HG03097 (cell line): ENCODE measurements around the gene ZDHHC17.

ENCODE experiments used
- ATAC-seq: cut with Tn5 transposase; IDR thresholded peaks from one replicate; pipeline ENCODE4 v1.9.1; 2021; ENCODE audit not compliant: unreplicated experiment, low FRiP score

The ZDHHC17 gene

DNA sequence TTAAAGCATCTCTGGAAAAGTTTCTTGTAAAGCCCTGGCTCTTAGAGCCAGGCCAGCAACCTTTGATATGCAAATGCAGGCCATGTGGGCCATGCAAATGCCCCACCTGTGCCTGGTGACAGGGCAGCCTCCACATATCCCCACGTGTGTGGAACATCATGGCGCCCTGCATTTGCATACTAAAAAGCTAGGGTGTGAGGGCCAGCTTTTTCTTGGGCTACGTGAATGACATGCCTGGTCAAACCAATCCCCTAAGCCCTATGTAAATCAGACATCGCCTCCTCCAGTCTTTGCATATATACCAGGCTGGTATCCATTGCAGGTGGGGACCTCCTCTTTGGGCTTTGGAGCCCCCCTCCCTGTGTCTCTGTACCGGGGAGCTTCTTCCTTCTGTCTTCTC is 108.5 kb downstream of the ZDHHC17 start:
- no peak for ATAC-seq

DNA sequence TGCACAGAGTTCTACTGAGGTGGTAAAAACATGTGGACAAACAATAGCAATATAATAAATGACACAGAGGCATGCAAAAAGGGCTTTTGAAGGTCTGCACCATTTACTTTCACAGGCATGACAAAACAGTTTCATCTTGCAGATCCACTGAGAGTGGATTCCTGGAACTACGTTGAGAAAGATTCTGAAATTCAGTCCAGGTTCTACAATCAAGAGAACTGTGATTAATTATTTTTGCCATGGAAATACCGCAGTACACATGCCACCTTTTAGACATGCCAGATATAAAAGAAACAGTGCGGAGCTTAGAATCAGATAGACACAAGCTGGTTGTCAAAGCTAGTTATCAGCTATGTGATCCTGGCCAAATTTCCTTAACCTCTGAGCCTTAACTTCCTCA is 110.1 kb downstream of the ZDHHC17 start:
- no peak for ATAC-seq

DNA sequence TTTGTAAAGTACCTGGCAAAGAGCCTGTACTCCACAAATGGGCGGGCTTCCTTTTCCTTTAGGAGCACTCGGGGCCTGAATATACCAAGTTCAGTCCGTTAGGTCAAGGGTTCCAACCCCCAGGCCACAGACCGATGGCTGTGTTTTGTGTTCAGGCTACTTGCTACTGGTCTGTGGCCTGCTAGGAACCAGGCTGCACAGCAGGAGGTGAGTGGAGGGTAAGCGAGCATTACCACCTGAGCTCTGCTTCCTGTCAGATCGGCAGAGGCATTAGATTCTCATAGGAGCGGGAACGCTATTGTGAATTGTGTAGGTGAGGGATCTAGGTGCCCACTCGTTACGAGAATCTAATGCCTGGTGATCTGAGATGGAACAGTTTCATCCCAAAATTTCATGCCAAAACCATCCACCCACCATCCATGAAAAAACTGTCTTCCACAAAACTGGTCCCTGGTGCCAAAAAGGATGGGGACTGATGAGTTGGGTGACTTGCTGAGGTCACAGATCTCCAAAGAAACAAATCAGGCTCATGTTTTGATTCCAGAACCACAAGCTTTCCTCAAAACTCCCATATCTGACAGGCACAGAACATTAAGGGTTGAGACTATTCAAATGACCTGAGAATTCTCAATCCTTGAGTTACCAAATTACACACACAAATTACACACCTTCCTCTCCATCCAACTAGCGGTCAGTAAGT is 110.7 kb downstream of the ZDHHC17 start:
- ATAC-seq, result no peak

DNA sequence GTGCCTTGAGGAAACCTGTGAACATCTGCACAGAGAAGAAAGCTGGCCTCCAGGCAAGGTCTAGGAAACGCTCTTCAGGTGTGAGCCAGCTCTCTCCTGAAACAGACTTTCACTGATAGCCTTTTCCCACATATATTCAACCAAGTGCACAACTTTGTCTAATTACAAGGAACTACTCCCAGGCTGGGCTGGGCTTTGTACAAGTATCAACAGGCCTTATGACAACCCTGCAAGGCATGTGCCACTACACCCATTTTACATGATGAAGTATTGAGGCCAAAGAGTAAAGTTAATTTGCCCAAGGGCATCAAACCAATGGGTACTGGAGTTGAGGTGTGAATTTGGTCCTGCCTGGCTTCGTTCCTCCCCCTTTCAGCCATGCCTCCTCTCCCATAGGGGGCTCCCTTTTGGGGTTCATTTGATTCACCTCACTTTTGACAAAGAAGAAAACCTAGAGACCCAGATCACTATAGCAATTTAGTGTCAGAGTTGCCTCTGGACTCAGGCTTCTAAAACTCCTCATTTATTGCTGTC is 112.8 kb downstream of the ZDHHC17 start:
- no peak for ATAC-seq

DNA sequence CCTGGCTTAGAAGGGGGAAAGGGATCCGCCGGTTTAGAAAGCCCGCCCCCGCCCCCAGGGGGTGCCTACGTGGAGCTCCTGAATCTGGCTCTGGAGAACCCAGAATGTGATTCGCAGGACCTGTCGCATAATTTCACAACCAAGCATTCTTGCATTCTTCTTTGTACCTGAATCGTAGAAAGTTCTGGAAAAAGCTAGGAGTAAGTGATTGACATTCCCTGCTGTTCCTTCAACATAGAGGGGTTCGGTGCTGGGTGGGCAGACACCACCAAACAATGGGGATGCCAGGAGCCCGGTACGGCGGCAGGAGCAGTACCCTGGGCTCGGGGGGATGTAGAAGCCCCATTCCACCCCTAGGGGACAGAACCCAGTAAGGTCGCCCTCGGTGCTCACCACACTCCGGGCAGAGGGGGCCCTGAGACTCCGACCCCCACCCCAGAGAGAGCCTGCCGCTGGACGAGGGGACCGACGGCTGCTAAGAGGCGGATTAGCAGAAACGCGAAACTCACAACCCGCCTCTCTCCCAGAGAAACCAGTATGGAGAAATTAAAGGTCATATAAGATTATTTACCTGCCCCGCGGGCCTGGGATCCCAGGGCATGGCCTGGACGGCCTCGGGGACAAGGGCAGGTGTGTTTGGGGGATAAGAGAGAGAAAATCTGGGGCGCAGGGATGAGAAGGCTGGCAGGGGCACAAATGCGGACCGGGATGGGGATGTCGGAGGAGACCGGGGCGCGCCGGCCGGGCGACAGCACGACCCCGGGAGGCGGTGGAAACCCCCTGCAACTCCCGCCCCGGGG is 114.4 kb downstream of the ZDHHC17 start:
- peak; percentile 38 for ATAC-seq

DNA sequence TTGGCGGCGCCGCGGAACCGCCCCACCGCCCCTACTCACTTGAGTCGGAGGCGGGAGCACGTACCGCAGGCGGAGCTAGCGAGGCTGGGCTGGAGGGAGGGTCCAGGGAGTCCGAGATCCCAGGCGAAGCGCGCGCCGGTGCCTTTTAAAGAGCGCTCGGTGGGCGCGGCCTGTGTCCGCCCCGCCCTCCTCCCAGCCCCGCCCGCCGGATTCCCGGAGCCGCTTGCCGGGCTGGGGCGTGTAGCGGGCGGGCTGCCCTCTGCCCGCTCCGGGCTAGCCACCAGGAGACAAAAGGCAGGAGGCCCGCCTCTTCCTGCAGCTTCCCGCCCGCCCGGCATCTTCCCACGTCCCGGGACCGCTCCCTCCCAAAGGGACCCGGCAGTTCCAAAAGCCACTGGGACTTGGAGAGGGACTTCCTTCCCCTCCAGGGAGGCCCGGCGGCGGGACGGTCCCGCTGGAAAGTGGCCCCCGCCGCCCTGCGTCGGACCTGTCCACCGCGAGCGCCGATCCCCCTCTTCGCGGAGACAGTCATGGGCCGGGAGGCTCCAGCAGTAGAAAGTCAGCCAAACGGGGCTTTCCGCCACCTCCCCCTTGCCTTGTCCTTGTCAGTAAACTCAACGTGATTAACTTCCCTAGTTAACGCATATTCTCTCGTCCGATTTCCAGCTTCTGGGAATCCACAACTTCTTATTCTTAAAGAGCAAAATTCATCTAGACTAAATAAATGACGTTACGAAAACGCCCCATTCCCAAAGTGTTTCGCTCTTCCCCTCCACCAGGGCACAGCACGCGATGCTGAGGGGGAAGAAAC is 115.2 kb downstream of the ZDHHC17 start, which contains the start of gene CSRP2:
CSRP2 (minus strand) TSS at position 121 of the 811 bp plus-strand sequence. CDS start 12,759 bp downstream, outside the sequence.
- peak; percentile 93 for ATAC-seq

DNA sequence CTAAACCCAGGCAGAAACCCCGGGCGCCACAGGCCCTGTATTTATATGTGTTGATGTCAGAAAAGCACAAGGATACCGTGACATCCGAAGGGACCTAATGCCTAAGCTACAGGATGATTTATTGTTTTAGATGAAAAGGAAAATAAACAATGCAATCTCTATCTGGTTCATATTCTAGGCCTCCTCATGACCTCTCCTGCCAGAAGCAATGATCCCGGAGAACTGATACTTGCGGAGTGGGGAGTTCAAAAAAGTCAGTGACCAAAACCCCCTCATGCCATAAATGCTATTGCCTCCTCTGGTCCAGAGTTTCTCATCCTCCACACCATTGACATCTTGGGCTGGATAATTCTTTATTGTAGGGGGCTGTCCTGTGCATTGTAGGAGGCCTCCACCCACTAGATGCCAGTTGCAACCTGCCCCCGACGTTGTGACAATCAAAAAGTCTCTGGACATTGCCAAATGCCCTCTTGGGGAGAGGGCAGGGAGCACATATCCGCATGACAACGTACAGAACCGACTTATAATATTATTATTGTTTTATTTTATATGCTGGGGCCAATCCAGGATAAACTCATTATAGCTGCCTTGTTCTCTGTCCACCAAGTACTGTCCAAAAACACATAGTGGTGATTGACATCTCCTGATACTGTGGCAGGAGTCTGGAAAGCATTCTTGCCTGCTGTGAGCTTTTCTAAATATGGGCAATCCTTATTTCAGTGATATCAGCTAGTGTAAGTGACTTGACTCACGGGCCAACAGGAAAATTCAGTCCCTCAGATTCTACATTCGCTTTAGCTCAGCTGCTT is 116.0 kb downstream of the ZDHHC17 start:
- ATAC-seq, result no peak

DNA sequence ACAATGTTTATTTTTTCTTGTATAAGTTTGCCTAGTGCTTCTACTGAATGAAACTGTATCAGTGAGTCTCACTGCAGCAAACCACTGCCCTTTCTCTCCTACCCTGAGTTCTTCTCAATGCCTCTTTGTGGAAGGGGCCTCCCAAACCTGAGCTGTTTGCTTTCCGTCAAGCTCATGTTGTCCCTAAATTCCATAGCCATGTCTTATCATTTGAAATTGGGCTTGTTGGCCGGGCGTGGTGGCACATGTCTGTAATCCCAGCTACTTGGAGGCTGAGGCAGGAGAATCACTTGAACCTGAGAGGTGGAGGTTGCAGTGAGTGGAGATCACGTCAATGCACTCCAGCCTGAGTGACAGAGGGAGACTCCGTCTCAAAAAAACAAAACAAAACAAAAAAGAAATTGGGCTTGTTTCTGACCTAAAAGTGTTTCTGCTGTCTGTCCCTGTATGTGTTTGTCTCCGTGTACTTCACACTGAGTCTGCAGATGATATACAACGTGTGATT is 116.7 kb downstream of the ZDHHC17 start:
- no peak for ATAC-seq

DNA sequence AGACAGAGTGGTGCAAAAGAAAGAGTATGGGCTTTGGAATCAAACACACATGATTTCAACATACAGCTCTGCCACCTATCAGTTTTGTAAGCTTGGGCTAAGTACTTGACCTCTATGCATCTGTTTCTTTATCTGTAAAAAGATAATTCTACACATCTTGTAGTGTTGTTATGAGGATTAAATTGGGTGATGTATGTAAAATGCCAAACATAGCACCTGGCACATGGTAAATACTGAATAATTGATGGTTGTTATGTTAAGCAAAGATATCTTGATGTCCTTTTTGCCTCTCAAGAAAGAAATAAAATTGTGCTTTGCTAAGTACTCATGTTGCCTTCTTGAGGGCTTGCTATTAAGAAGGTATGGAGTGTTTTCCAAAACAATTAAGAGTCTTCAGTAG is 117.2 kb downstream of the ZDHHC17 start:
- ATAC-seq, result no peak

DNA sequence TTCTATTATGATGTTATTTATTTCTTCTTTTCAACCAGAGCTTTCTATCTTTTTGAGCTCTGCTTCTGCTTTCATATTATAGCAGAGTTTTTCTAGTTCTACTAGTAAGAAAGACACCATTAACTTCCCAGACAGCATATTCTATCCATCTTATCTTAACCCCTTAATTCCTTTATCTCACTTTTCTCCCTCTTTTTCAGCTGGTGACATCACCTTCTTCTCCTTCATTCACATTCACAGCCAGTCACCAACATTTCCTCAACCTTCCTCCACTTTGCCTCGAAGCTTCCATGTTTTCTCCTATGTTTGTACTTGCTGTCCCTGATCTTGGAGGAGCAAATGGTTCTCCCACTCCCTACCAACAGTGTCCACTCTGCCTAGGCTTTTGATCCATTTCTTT is 118.5 kb downstream of the ZDHHC17 start:
- no peak for ATAC-seq

DNA sequence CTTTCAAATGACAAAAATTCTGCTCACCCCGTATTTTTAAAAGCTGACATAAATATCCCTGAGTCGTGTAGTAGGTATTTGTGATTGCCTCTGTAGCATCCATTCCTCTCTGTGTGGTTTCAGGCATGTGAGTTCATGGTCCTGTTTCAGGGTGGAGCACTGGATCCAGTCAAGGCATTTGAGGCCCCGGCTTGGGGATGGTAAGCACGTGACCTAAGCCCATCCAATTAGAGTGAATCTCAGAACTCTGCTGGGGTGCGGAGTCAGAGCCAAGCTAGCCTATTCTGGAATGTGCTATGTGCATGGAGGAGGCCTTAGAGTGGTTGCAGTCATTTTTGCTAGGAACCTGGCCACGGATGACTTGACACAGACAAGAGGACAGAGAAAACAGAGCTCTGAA is 119.2 kb downstream of the ZDHHC17 start:
- ATAC-seq, result no peak

DNA sequence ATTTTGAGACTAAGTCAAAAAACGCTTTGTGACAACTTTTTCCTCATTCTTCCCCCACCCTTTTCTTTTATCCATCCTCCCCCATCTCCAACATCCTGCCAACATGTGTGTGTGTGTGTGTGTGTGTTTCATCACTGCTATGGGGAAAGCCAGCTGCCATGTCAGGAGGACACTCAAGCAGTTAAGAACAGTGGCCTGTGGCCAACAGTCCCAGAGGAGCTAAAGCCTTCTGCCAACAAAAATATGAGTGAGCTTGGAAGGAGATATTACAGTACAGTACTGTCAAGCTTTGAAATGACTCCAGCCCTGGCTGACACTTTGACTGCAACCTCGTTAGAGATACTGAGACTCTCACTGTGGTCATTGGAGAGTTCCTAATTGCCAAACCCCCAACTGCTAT is 119.9 kb downstream of the ZDHHC17 start:
- ATAC-seq, result no peak

DNA sequence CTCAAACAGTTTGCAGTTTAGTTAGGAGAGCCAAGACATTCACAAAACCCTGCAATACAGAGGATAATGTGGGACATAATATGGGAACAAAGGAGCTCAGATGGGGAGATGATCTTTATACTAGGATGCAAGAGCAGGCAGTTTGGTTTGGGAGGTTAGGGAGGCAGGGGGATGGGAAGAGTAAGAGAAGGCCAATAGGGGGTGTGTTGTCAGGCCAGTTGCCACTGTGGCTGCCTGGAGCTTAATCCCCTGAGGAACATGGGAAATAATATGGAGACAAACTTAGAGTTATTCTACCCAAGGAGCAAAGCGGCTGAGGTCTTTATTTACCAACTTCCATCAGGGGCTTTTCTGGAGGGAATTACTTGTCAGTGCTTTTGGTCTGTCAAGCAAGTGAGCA is 124.9 kb downstream of the ZDHHC17 start:
- no peak for ATAC-seq

DNA sequence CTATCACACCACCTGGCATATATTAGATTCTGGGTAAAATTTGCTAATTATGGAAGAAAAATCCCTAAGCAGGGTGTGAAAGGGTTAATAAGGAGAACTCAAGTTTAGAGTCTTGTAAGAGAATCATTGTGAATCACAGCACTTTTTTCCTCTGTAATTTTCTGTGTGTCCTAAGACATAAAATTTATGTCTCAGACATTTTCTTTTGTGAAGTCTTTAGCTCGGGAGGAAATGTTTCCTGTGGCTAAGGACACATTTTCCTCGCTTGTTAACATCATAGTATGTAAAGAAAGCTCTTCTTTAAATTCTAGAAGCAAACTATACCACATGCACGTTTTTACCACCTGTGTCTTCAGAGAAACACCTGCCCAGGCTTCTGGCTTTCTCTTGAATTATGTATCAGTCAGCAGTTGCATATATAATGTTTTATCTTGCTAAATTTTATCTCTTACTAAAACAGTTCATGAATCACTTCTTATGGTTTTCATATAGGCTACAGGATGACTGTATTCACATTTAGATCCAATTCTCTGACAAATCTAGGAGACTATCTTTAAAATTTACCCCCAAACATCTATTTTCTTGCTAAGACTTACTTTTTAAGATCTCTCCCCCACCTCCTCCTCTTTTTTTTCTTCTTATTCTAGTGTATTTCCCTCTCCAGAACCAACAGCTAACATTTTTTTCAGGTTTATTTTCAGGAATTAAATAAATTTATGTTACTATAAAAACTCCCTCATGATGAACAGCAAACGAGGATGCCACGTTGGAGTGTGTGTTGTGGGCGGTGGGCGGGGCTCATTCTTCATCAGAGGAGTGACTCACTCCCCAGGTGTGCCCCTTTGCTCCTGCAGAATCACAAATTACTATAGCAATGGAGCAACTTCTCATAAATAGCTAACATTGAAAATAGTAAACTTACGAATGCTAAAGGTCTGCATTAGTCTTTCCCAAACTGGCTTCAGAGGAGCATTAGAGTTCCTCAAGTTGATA is 126.5 kb downstream of the ZDHHC17 start:
- ATAC-seq, result no peak

DNA sequence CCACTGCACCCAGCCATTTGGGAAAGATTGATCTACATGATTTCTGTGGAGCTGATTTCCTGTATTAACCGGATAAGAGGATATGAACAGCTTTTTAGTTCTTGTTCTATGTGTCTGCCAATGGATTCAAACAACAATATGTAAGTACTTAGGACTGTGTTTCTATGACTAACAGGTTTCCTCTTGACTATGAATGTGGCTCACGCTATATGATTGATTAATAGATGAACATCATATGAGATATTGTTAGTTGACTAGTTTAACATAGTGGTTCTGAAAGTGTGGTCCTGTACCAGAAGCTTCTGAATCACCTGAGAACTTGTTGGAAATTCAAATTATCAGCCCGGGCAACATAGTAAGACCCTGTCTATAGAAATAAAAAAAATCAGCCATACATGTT is 127.7 kb downstream of the ZDHHC17 start:
- ATAC-seq, result no peak

DNA sequence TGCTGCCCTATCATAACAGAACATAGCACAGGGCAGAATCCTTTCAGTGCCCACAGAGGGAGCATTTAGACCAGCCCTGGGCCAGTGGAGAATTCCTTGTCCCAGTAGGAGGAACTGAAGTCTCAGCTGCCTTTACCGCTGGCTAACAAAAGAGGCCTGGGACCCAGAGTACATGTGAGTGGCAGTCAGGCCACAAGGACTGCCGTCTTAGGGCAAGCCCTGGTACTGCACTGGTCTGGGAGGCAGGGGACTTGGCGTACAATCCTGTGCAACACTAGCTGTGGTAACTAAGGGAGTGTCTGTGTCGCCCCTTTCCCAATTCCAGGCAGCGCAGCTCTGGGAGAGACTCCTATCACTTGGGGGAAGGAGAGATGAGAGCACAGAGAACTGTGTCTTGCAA is 131.9 kb downstream of the ZDHHC17 start:
- ATAC-seq, result no peak

DNA sequence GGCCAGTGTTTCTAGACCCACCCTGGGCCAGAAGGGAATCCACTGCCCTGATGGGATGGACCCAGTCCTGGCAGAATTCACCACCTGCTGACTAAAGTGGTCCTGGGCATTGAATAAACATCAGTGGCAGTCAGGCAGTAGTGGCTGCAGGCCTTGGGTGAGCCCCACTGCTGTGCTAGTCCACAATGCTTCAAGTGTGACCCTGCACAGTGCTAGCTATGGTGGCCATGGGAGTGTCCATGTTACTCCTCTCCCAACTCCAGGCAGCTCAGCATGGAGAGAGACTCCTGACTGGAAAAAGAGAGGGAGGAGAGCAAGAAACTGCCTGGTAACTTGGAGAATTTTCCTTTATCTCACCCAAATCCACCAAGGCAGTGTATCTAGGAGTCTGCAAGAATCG is 132.4 kb downstream of the ZDHHC17 start:
- no peak for ATAC-seq

DNA sequence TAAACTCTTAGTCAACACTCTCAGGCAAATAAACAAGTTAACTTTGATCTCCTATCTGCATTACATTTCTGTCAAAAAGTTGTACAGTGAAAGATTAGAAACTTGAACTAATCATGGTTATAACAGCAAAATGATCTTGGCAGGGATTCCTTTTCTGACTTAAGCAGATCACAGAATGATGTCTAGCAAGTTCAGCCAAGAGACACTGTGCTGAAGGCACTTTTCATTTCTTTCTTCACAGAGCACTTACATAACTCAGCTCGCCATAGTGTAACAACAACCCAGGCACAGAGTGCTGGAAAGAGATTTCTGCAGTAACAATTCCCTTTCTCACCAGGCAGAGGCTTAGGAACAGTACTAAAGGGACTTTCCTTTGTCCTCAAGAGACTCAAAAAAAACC is 134.5 kb downstream of the ZDHHC17 start:
- no peak for ATAC-seq

DNA sequence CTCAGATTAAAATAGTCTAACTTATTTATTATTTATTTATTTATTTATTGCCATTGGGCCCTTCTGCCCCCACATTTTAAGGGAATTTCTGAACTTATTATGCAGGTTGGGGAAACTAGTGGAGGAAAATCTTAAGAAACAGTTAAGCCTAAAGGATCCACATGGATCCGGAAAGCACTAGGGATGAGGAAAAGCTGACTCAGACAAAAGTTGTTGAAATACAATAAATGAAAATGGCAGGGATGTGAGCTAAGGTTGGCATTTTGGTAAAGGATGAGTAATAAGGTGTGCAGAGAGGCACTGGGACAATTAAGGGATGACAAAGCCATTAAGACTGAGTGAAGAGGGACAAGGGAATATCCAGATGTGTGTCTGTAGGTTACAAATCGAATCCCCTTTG is 135.6 kb downstream of the ZDHHC17 start:
- ATAC-seq, result no peak
